Stimulated activated CD4-positive, alpha-beta T cell treated with anti-CD3 and anti-CD28 coated beads, TNF-alpha, amount 100 ng/mL, for 24 hours (primary cell): ENCODE data around the gene SHC1.

Experiments used
- DNase-seq, 3 experiments: peaks; one replicate each; pipeline ENCODE4 v3.0.0-alpha.2; 2020; ENCODE audit warnings: low read depth in 3 of 3

SHC1 gene

GRCh38 chr1:154957091-154957657 is 13.4 kb downstream of the SHC1 start:
- DNase-seq: no peak

GRCh38 chr1:154956544-154956941 is 14.0 kb downstream of the SHC1 start:
- DNase-seq: no peak

GRCh38 chr1:154955718-154956543 is 14.6 kb downstream of the SHC1 start, which contains the start of gene PBXIP1:
TSS of gene PBXIP1 (minus strand) at chr1:154956099. CDS start at chr1:154953721, 2,378 bp downstream.
- peak; percentile 57 to 67 (median 64) for DNase-seq

GRCh38 chr1:154955039-154955717 is 15.4 kb downstream of the SHC1 start:
- DNase-seq: peak; percentile 46 to 78 (median 73)

- DNase-seq: no peak
These were observed 16.0 kb downstream of the SHC1 start for GRCh38 chr1:154954541-154954940.

GRCh38 chr1:154953611-154954038 is 16.9 kb downstream of the SHC1 start:
- DNase-seq: no peak

GRCh38 chr1:154952664-154953063 is 17.9 kb downstream of the SHC1 start:
- DNase-seq: no peak

GRCh38 chr1:154951901-154952657 is 18.5 kb downstream of the SHC1 start:
- peak; percentile 41 to 71 (median 47) for DNase-seq

GRCh38 chr1:154948079-154948478 is 22.5 kb downstream of the SHC1 start:
- no peak for DNase-seq

- no peak for DNase-seq
These were observed 24.3 kb downstream of the SHC1 start for GRCh38 chr1:154945962-154946850.

- no peak for DNase-seq
These were observed 25.2 kb downstream of the SHC1 start for GRCh38 chr1:154945160-154945961.

GRCh38 chr1:154944401-154945159 is 26.0 kb downstream of the SHC1 start:
- DNase-seq: no peak

GRCh38 chr1:154943649-154944400 is 26.7 kb downstream of the SHC1 start:
- peak in 1 of 3 experiments; percentile 31 for DNase-seq

- DNase-seq: no peak
These were observed 29.1 kb downstream of the SHC1 start for GRCh38 chr1:154941333-154942013.

GRCh38 chr1:154940651-154941194 is 29.8 kb downstream of the SHC1 start:
- DNase-seq: no peak

- no peak for DNase-seq
These were observed 30.4 kb downstream of the SHC1 start for GRCh38 chr1:154940213-154940560.

GRCh38 chr1:154938604-154939399 is 31.7 kb downstream of the SHC1 start:
- no peak for DNase-seq
